Measurements from ENCODE around the gene PITPNC1. TPM values are rescaled to one million over a fixed set of nuclear protein-coding genes. Genes with fewer than 3 reads are reported as not detected.
A peak's percentile ranks its signal among the peaks of the same experiment; 100 is the strongest.

PITPNC1 gene
- total and polyA plus RNA-seq, 8 donors, result 9.7 to 21.9 (median 11.3) TPM

DNA sequence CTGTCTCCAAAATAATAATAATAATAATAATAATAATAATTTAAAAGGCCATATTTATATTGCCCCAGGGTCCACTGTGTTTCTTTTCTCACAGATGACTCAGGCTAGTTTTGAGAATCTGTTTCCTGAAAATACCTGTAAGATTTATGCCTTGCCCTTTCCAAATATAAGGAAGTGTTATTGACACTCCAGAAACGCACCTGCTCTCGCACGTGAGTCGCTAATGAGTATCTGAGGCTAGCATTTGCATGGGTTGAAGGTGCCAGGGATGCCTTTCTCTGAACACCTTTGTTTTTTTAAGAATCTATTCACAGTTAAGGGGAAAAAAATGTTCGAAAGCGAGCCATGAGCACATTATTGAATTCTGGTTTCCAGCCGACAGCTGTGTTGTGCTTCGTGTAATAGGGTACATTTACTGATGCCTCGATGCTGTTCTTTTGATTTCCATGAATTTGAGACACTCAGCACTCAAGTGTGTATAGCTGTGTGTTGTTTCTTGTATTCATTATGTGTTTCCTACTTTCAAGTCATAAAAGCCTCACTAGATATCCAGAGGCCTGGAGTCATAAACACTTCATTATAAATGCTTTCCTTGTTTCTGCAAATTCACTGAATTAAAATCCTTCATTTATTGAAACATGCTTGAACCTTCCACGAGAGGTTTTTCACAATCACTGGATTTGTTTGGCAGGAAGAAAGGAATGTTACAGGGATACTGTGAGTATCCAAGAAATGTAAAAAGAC, 295.7 kb downstream of the PITPNC1 start:
- ATAC-seq, result no peak
- TF ChIP-seq, protein P1, sequence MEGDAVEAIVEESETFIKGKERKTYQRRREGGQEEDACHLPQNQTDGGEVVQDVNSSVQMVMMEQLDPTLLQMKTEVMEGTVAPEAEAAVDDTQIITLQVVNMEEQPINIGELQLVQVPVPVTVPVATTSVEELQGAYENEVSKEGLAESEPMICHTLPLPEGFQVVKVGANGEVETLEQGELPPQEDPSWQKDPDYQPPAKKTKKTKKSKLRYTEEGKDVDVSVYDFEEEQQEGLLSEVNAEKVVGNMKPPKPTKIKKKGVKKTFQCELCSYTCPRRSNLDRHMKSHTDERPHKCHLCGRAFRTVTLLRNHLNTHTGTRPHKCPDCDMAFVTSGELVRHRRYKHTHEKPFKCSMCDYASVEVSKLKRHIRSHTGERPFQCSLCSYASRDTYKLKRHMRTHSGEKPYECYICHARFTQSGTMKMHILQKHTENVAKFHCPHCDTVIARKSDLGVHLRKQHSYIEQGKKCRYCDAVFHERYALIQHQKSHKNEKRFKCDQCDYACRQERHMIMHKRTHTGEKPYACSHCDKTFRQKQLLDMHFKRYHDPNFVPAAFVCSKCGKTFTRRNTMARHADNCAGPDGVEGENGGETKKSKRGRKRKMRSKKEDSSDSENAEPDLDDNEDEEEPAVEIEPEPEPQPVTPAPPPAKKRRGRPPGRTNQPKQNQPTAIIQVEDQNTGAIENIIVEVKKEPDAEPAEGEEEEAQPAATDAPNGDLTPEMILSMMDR (IDR thresholded peaks at IDR 0.05), result no peak

GRCh38 chr17:67675481-67675880, 298.4 kb downstream of the PITPNC1 start:
- Histone ChIP-seq H3K36me3 (peaks cover 0 to 8% of the 10 kb centered on the region in 2 donors), H3K4me3 (no peak overlapping the region), H3K27ac (no peak overlapping the region), H3K4me1 (no peaks in the 10 kb centered on the region), H3K9me3 (no peaks in the 10 kb centered on the region), H3K27me3 (no peaks in the 10 kb centered on the region)
- ATAC-seq (no peak), DNase-seq (no peak)
- intact Hi-C loops (cut with DNase I), result no loop called here
- TF ChIP-seq, protein P1 (IDR thresholded peaks at IDR 0.05), result no peak

More for the DNA sequence above, 295.7 kb downstream of the PITPNC1 start:
- DNase-seq, result peak in 1 of 4 donors; percentile 21
- Histone ChIP-seq H3K27ac (no peak overlapping the region), H3K4me3 (no peak overlapping the region), H3K36me3 (peaks cover 0 to 13% of the 10 kb centered on the region in 2 donors), H3K4me1 (no peaks in the 10 kb centered on the region), H3K9me3 (no peaks in the 10 kb centered on the region), H3K27me3 (no peaks in the 10 kb centered on the region)
- intact Hi-C loops (cut with DNase I), result no loop called here

- no peak overlapping the region for H3K4me3 ChIP-seq
- intact Hi-C loops (cut with DNase I), result no loop called here
- no peaks in the 10 kb centered on the region for H3K9me3 ChIP-seq
- no peaks in the 10 kb centered on the region for H3K36me3 ChIP-seq
- TF ChIP-seq, protein P1 (IDR thresholded peaks at IDR 0.05), result no peak
- H3K27ac ChIP-seq, result no peak overlapping the region
- DNase-seq (no peak), ATAC-seq (no peak)
- H3K4me1 ChIP-seq, result no peaks in the 10 kb centered on the region
- H3K27me3 ChIP-seq, result no peaks in the 10 kb centered on the region
Observed at GRCh38 chr17:67676305-67676704, 299.2 kb downstream of the PITPNC1 start.

DNA sequence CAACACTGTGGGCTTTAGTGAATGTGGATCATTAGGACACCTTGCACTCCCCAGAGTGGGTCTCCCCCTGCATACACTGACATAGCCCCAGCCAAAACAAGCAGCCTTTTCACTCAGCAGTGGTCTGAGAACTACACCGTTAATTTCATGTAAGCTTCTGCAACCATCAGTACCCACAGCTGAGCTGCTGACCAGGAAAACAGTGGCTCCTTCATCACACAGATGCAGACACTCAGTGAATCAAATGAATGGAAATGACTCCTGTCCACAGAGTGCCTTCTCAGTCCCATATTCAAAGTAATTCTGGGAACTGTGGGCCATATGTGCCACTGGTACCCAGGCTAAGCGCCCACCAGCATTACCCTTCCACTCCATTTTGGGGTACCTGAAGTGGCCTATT, 301.3 kb downstream of the PITPNC1 start:
- intact Hi-C loops (cut with DNase I), result no loop called here
- no peaks in the 10 kb centered on the region for H3K4me1 ChIP-seq
- no peaks in the 10 kb centered on the region for H3K36me3 ChIP-seq
- no peaks in the 10 kb centered on the region for H3K27me3 ChIP-seq
- H3K4me3 ChIP-seq, result no peak overlapping the region
- H3K9me3 ChIP-seq, result no peaks in the 10 kb centered on the region
- DNase-seq (no peak), ATAC-seq (no peak)
- TF ChIP-seq, protein P1 (IDR thresholded peaks at IDR 0.05), result no peak
- no peak overlapping the region for H3K27ac ChIP-seq

GRCh38 chr17:67679225-67679624, 302.1 kb downstream of the PITPNC1 start:
- no peaks in the 10 kb centered on the region for H3K4me1 ChIP-seq
- TF ChIP-seq, protein P1 (IDR thresholded peaks at IDR 0.05), result no peak
- H3K36me3 ChIP-seq, result no peaks in the 10 kb centered on the region
- intact Hi-C loops (cut with DNase I), result no loop called here
- no peaks in the 10 kb centered on the region for H3K27me3 ChIP-seq
- no peak for ATAC-seq
- no peak overlapping the region for H3K27ac ChIP-seq
- DNase-seq, result no peak
- H3K4me3 ChIP-seq, result no peak overlapping the region
- no peaks in the 10 kb centered on the region for H3K9me3 ChIP-seq
